Measurements from ENCODE around the gene C6orf47. TPM values are rescaled to one million over a fixed set of nuclear protein-coding genes. Genes with fewer than 3 reads are reported as not detected.

Gene C6orf47
- total and polyA plus RNA-seq, 7 donors, result 13.5 to 36.0 (median 19.4) TPM

DNA sequence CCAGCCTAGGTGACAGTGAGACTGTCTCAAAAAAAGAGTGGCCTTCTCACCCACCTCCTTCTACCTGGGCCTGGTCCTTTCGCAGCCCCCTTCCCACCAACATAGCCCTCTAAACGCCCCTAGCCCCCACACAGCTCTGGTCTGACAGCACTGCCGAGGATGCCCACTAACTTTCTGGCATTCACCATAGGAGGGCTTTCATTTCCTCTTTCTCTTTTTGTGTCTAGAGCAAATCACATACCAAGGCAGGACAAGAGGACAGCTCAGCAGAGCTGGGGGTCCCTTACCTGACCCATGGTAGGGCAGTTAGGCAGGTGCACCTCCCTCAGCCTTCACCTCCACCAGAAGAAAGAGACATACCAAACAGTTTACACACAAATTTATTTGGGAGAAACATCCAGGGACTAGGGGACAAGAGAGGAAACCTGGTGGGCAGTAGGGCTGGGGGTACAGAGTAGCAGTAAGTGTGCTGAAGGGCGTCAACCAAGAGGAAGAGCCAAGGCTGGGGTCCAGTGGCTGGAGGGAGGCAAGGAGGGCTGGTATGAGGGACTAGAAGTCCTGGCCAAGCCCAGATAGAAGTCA is 15.8 kb upstream of the C6orf47 start:
- intact Hi-C loops (cut with DNase I), result no loop called here

DNA sequence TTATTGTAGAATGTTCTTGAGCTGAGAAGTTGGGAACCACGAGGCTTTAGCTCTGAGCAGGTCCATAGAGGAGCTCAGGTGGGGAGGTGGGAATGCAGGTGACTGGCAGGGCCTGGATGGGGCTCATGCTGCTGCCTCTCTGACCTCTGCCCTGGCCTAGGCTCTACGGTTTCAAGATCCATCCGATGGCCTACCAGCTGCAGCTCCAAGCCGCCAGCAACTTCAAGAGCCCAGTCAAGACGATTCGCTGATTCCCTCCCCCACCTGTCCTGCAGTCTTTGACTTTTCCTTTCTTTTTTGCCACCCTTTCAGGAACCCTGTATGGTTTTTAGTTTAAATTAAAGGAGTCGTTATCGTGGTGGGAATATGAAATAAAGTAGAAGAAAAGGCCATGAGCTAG is 9.1 kb upstream of the C6orf47 start, which contains the start of gene LY6G5B:
Gene LY6G5B, plus strand, starts transcription at position 301 of the 400 bp plus-strand sequence. CDS start 975 bp downstream, outside the sequence.
- intact Hi-C loops (cut with DNase I), result loop anchor here in 1 of 2 donors (5.0 kb wide), 2 partner anchors 68 to 283 kb away; partner anchors contain the start of gene CLIC1
- TF ChIP-seq, protein P1, sequence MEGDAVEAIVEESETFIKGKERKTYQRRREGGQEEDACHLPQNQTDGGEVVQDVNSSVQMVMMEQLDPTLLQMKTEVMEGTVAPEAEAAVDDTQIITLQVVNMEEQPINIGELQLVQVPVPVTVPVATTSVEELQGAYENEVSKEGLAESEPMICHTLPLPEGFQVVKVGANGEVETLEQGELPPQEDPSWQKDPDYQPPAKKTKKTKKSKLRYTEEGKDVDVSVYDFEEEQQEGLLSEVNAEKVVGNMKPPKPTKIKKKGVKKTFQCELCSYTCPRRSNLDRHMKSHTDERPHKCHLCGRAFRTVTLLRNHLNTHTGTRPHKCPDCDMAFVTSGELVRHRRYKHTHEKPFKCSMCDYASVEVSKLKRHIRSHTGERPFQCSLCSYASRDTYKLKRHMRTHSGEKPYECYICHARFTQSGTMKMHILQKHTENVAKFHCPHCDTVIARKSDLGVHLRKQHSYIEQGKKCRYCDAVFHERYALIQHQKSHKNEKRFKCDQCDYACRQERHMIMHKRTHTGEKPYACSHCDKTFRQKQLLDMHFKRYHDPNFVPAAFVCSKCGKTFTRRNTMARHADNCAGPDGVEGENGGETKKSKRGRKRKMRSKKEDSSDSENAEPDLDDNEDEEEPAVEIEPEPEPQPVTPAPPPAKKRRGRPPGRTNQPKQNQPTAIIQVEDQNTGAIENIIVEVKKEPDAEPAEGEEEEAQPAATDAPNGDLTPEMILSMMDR (IDR thresholded peaks at IDR 0.05), result no peak
- H3K4me1 ChIP-seq, result peaks cover 16% of the 10 kb centered on the region
- no peak within 1 kb of the TSS for H3K27ac ChIP-seq
- WGBS, 3 donors, result 80 to 86% (median 82%) methylated on average over 8 of the region's 8 CpGs
- H3K27me3 ChIP-seq (ENCODE audit: insufficient read depth in 3 of 3, low read length in 2 of 3), result no peaks in the 10 kb centered on the region
- no peak within 1 kb of the TSS for H3K4me3 ChIP-seq
- ATAC-seq (no peak), DNase-seq (no peak)
- H3K36me3 ChIP-seq (ENCODE audit: insufficient read depth in 1 of 2, low read depth in 1 of 2), result peaks cover 13 to 77% of the 10 kb centered on the region in 2 donors
- no peaks in the 10 kb centered on the region for H3K9me3 ChIP-seq

More for the DNA sequence above, 15.8 kb upstream of the C6orf47 start:
- DNase-seq (no peak), ATAC-seq (no peak)
- Histone ChIP-seq H3K4me3 (no peak overlapping the region), H3K9me3 (no peaks in the 10 kb centered on the region), H3K27ac (no peak overlapping the region), H3K27me3 (ENCODE audit: insufficient read depth in 3 of 3, low read length in 2 of 3) (no peaks in the 10 kb centered on the region), H3K4me1 (peaks cover 8% of the 10 kb centered on the region), H3K36me3 (ENCODE audit: insufficient read depth in 1 of 2, low read depth in 1 of 2) (peaks cover 0 to 34% of the 10 kb centered on the region in 2 donors)
- 72 to 95% (median 81%) methylated on average over 4 of the region's 4 CpGs for WGBS, 3 donors
- TF ChIP-seq, protein P1 (IDR thresholded peaks at IDR 0.05), result no peak

DNA sequence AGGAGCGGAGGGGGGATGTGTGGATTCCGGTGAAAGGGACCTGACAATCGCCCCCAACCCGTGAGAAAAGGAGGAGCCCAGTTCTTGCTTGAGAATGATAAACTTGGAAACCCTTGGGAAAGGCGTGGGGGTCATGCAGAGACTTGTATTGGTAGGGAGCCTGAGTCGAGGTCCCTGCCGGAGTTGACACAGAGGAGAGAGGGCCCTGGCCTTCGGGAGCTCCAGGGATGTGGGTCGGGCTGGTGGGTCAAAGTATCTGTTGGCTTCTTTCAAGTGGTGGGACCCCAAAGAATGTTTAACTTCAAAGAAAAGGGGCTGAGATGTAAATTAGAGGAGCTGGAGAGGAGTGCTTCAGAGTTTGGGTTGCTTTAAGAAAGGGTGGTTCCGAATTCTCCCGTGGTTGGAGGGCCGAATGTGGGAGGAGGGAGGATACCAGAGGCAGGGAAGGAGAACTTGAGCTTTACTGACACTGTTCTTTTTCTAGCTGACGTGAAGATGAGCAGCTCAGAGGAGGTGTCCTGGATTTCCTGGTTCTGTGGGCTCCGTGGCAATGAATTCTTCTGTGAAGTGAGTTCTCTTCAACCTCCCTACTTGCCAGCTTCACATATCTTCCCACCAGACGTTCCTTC is 5.9 kb upstream of the C6orf47 start:
- 2 to 4% (median 3%) methylated on average over 15 of the region's 15 CpGs for WGBS, 3 donors

DNA sequence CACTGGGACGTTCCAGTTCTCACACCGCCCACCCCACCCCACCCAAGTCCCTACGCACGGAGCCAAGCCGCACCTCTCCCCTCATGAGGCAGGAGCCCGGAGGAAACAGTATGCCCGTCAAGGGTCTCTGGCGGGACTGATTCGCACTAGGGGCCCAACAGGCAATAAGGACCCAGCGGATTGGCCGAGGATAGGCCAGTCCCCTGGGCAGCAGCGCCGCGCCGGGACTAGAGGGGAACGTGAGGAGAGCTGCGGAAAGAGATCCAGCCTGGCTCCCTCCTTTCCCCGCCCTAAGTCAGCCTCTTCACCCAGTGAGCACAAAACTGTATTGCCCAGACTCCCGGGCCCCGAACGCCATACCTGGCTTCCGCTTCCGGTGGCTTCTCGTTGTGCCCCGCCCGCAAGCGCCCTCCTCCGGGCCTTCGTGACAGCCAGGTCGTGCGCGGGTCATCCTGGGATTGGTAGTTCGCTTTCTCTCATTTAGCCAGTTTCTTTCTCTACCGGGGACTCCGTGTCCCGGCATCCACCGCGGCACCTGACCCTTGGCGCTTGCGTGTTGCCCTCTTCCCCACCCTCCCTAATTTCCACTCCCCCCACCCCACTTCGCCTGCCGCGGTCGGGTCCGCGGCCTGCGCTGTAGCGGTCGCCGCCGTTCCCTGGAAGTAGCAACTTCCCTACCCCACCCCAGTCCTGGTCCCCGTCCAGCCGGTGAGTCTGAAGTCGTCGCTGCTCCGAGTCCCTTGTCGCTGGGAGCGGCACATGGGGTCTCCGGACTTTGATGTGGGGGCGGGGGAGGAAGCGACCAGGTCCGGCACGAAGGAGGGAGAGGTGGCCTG is 5.1 kb upstream of the C6orf47 start, which contains the start of gene CSNK2B:
Gene CSNK2B, plus strand, starts transcription at position 580 of the 836 bp plus-strand sequence. CDS start 752 bp downstream, outside the sequence.
- intact Hi-C loops (cut with DNase I), result loop anchor here in 1 of 2 donors (5.0 kb wide), 2 partner anchors 72 to 287 kb away; partner anchors contain the start of gene CLIC1
- H3K27me3 ChIP-seq (ENCODE audit: insufficient read depth in 3 of 3, low read length in 2 of 3), result no peaks in the 10 kb centered on the region
- peak; percentile 89 to 92 (median 91) for ATAC-seq
- WGBS, 3 donors, result 0 to 1% (median 0%) methylated on average over 60 to 63 of the region's 63 CpGs
- DNase-seq, result peak; percentile 99
- peaks cover 16 to 67% of the 10 kb centered on the region in 2 donors for H3K36me3 ChIP-seq (ENCODE audit: insufficient read depth in 1 of 2, low read depth in 1 of 2)
- no peaks in the 10 kb centered on the region for H3K9me3 ChIP-seq
- peak within 1 kb of the TSS; percentile 97 for H3K27ac ChIP-seq
- H3K4me1 ChIP-seq, result peaks cover 41% of the 10 kb centered on the region
- H3K4me3 ChIP-seq, result peak within 1 kb of the TSS; percentile 91
- TF ChIP-seq, protein P1 (IDR thresholded peaks at IDR 0.05), result no peak

More for the DNA sequence above, 5.9 kb upstream of the C6orf47 start:
- no peaks in the 10 kb centered on the region for H3K9me3 ChIP-seq
- intact Hi-C loops (cut with DNase I), result loop anchor here in 1 of 2 donors (5.0 kb wide), 2 partner anchors 71 to 286 kb away; partner anchors contain the start of gene CLIC1
- H3K27ac ChIP-seq, result peak overlapping the region; percentile 97
- no peak for ATAC-seq
- H3K36me3 ChIP-seq (ENCODE audit: insufficient read depth in 1 of 2, low read depth in 1 of 2), result peaks cover 16 to 74% of the 10 kb centered on the region in 2 donors
- DNase-seq, result no peak
- H3K4me1 ChIP-seq, result peaks cover 37% of the 10 kb centered on the region
- TF ChIP-seq, protein P1 (IDR thresholded peaks at IDR 0.05), result no peak
- no peaks in the 10 kb centered on the region for H3K27me3 ChIP-seq (ENCODE audit: insufficient read depth in 3 of 3, low read length in 2 of 3)
- peak overlapping the region; percentile 91 for H3K4me3 ChIP-seq
